Thymus (tissue), 11 donors: ENCODE measurements around the gene TTC34. TPM values are rescaled to one million over a fixed set of nuclear protein-coding genes. Genes with fewer than 3 reads are reported as not detected.

ENCODE experiments used
- DNase-seq, 9 donors: peaks; one replicate each; pipeline ENCODE4 v3.0.0-alpha.2; 2013; ENCODE audit warnings: low spot score in 9 of 9, low read depth in 6 of 9, missing footprints in 1 of 9
- H3K27ac ChIP-seq, 2 donors: one replicate each; pipeline ENCODE4 v1.5.1; 2013; ENCODE audit warnings: control low read depth in 1 of 2, low read depth in 1 of 2, low read length in 1 of 2, mild to moderate bottlenecking in 1 of 2, moderate library complexity in 1 of 2
- H3K27me3 ChIP-seq, 2 donors: one replicate each; pipeline ENCODE4 v1.5.1; 2013; ENCODE audit warnings: low read length in 1 of 2; ENCODE audit not compliant: control insufficient read depth in 2 of 2, insufficient read depth in 1 of 2
- H3K36me3 ChIP-seq, 2 donors: one replicate each; pipeline ENCODE4 v1.5.1; 2013; ENCODE audit warnings: low read length in 1 of 2, mild to moderate bottlenecking in 1 of 2, moderate library complexity in 1 of 2; ENCODE audit not compliant: control insufficient read depth in 2 of 2, insufficient read depth in 2 of 2
- H3K4me1 ChIP-seq, 2 donors: one replicate each; pipeline ENCODE4 v1.5.1; 2013; ENCODE audit warnings: low read length in 2 of 2; ENCODE audit not compliant: control insufficient read depth in 2 of 2, insufficient read depth in 2 of 2
- H3K4me3 ChIP-seq, 2 donors: one replicate each; pipeline ENCODE4 v1.5.1; 2013; ENCODE audit warnings: low read length in 2 of 2, control low read depth in 1 of 2, mild to moderate bottlenecking in 1 of 2
- H3K9me3 ChIP-seq, 2 donors: one replicate each; pipeline ENCODE4 v1.5.1; 2013; ENCODE audit warnings: low read length in 1 of 2, mild to moderate bottlenecking in 1 of 2; ENCODE audit not compliant: control insufficient read depth in 2 of 2, insufficient read depth in 1 of 2
- WGBS: extraction: QIAGEN DNeasy Blood & Tissue Kit; methylation state at CpG from one replicate; pipeline ENCODE4 v1.1.7; 2013; 5-methylcytosine and 5-hydroxymethylcytosine counted together
- polyA plus RNA-seq: library from polyadenylated mRNA; stranded (reverse); fragments of 200-250 nt; gene quantifications from one replicate; pipeline ENCODE4 v1.2.3, GENCODE V29; 2013
- total RNA-seq: library from RNA; stranded (reverse); fragments of 120-200 nt; gene quantifications from one replicate; pipeline ENCODE4 v1.2.4, GENCODE V29; 2013
- donor health status: healthy.

TTC34 gene
- total and polyA plus RNA-seq, 2 donors = 0.09 to 0.34 TPM

DNA sequence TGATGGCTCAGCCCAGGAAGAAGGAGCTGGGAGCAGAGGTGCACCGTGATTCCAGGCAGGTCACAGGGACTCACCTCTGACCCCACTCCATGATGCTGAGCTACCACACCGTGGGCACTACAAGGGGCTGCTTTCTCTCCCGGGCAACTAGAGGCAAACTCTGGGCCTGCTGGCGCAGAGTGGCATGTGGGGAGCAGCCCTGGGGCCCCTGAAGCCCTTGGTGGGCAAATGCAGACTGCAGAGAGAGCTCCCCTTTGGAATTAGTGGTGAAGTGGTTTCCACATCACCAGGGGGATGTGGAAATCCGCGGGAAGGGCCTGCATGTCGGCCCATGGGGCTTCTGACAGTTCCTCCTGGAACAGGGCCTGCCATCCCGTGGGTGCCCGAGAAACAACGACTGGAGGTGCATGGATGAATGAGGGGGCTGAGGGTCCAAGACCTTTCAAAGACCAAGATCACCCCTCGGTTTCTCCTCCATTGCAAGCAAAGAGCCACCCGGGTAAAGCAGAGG lies 156.8 kb downstream of the TTC34 start:
- WGBS = 94% methylated on average over 12 of the region's 12 CpGs
- H3K4me3 ChIP-seq = no peak overlapping the region
- H3K4me1 ChIP-seq = peaks cover 6 to 14% of the 10 kb centered on the region in 2 donors
- peaks cover 0 to 10% of the 10 kb centered on the region in 2 donors for H3K27me3 ChIP-seq
- no peak overlapping the region for H3K27ac ChIP-seq
- H3K36me3 ChIP-seq = no peaks in the 10 kb centered on the region
- DNase-seq = no peak
- H3K9me3 ChIP-seq = peaks cover 0 to 20% of the 10 kb centered on the region in 2 donors

DNA sequence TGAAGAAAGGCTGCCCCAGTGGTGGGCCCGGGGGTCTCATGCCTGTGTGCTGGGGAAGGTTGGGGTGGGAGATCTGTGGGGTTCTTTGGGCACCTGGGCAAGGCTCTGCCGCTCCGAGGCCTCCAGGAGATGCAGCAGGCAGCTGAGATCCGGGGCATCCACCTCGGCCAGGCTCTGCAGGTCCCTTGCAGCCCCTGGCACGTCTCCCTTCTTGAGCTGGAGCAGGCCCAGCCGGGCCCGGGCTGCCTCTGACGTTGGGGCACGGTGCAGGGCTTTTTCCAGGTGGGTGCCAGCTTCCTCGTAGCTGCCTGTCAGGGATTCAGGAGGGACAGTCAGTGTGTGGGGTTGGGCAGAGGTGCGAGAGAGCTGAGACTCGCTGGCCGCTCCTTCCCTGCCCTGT lies 157.3 kb downstream of the TTC34 start:
- no peaks in the 10 kb centered on the region for H3K36me3 ChIP-seq
- peaks cover 0 to 20% of the 10 kb centered on the region in 2 donors for H3K9me3 ChIP-seq
- H3K27me3 ChIP-seq = peaks cover 0 to 10% of the 10 kb centered on the region in 2 donors
- DNase-seq = no peak
- 93% methylated on average over 14 of the region's 14 CpGs for WGBS
- H3K27ac ChIP-seq = no peak overlapping the region
- no peak overlapping the region for H3K4me3 ChIP-seq
- peaks cover 6 to 14% of the 10 kb centered on the region in 2 donors for H3K4me1 ChIP-seq

DNA sequence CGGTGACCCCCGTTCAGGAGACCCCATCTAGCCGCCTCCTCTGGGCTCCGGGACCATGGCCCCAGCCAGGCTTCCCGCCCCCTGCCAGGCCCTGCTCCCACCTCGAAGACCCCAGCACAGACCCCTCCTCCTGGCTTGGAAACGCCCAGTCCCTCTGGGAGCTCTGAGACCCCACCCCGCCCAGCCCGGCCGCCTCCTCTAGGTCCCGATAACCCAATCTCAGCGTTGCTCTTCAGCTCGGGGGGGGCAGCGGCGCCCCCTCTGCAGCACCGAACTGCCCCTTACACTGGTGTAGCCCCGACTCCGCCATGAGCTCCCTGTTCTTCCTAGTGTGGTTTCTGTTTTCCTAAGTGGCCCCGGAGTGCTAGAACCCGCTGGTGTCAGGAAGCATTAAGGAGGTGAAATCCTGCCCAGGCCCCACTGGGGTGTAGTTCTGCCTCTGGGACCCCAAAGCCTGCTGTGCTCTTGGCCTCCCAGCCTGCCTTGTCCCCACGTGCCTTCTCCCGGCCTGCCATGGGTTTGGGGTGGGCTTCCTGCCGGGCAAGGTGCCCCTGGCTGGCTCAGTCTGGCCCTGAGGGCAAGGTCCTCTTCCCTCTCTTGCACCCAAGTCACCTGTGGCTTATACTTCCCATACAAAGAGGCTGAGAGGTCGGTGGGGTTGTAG lies 157.9 kb downstream of the TTC34 start:
- Histone ChIP-seq H3K27me3 (peaks cover 0 to 10% of the 10 kb centered on the region in 2 donors), H3K4me3 (peak overlapping the region in 1 of 2 donors; percentile 71), H3K36me3 (no peaks in the 10 kb centered on the region), H3K27ac (no peak overlapping the region), H3K9me3 (peaks cover 0 to 20% of the 10 kb centered on the region in 2 donors), H3K4me1 (peaks cover 6 to 14% of the 10 kb centered on the region in 2 donors)
- DNase-seq = no peak
- WGBS = 17% methylated on average over 24 of the region's 24 CpGs

DNA sequence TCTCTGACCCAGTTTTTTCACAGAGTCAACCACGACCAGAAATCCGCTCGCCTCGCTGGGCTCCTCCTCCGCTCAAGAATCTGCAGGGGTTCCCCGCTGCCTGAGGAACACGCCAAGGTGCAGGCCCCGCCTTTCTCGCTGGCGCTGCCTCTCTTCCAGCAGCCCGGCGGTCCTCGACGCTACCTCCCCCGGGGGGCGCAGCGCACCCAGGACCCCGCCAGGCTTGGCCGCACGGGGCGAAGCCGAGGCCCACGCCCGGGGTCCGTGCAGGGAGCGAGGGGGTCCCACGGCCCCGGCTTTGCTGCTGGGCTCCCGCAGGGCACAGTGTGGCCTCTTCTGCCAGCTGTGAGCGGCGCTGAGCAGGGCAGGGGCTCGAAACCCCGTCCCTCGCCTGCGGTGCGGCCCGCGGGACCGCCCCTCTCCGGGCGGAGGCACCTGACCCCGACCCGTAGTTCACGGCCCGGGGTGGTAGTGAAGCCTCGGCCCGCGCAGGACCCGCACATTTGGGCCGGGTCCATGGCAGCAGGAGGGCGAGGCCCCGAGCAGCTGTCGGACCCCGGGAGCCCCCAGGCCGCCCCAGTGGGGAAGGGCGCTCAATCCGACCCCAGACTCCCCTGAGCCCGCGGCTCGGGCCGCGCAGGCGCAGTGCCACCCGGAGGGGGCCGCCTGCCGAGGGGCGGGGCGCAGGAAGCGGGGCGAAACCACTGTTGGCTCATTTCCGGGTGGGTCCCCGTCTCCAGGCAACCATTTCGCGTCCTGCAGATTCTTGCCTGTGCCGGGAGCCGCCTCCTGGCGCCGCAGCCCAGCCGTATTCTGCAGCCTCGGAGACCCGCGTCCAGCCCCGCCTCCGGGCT lies 158.7 kb downstream of the TTC34 start:
- Histone ChIP-seq H3K36me3 (no peaks in the 10 kb centered on the region), H3K27ac (peak overlapping the region; percentile 80 to 94), H3K27me3 (peaks cover 0 to 10% of the 10 kb centered on the region in 2 donors), H3K4me3 (peak overlapping the region; percentile 59 to 71), H3K9me3 (peaks cover 0 to 16% of the 10 kb centered on the region in 2 donors), H3K4me1 (peaks cover 6 to 14% of the 10 kb centered on the region in 2 donors)
- DNase-seq = peak; percentile 78 to 96 (median 91)
- under 1% methylated on average over 84 of the region's 84 CpGs for WGBS

DNA sequence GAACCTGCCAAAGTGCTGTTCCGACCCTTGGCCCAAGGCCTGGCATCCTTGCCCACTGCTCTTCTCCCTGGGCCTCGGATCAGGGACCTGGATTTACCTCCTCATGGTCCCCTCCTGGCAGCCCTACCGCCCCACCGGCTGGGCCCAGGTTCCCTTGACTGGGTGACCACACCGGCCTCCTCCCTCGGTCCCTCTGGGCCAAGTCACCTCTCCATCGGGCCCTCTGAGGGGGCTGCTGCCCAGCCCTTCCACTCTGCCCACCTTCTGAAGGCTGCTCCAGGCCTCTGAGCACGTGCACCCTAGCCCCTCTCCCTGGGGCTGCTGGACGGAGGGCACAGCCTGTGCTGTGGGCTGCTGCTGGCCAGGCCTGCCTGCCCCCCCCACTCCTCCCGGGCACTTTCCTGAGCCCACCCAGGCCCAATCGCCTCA lies 159.3 kb downstream of the TTC34 start:
- peaks cover 3 to 17% of the 10 kb centered on the region in 2 donors for H3K9me3 ChIP-seq
- peaks cover 0 to 10% of the 10 kb centered on the region in 2 donors for H3K27me3 ChIP-seq
- H3K36me3 ChIP-seq = no peaks in the 10 kb centered on the region
- peak overlapping the region; percentile 59 to 71 for H3K4me3 ChIP-seq
- H3K4me1 ChIP-seq = peaks cover 6 to 14% of the 10 kb centered on the region in 2 donors
- DNase-seq = no peak
- 62% methylated on average over 11 of the region's 11 CpGs for WGBS
- peak overlapping the region; percentile 80 to 94 for H3K27ac ChIP-seq

DNA sequence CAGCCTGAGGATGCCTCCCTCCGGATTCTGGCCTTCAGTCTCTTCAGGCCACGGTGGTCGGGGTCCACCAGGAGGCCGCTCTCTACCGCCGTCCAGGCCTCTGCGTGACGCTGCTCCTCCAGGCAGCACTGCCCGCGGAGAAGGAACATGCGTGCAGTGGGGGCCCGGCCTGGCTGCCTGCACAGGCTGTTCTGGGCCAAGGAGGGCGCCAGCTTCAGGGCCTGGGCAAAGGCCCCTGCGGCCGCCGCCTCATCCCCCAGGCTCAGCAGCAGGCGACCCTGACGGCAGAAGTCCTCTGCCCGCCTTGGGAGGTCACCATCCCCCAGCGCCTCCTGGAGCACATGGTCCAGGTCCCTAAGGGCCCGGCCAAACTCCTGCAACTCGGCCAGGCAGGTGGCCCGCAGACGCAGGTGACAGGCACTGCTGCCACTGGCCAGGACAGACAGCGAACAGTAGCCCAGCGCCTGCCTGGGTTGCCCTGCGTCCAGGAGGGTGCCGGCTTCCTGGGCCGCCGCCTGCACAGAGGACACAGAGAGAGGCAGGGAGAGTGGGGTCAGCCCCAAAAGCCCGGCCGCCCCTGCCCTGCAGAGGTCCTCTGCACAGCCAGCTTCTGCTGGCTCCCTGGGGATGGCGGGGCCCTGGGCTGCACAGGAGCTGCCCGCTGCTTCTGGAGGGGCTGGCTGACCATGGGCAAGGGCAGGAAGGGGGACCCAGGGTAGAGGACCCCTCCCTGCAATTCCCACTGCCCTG lies 159.9 kb downstream of the TTC34 start:
- H3K4me3 ChIP-seq = peak overlapping the region in 1 of 2 donors; percentile 59
- H3K9me3 ChIP-seq = peaks cover 7 to 21% of the 10 kb centered on the region in 2 donors
- H3K4me1 ChIP-seq = peaks cover 6 to 14% of the 10 kb centered on the region in 2 donors
- 99% methylated on average over 34 of the region's 34 CpGs for WGBS
- no peak for DNase-seq
- no peaks in the 10 kb centered on the region for H3K36me3 ChIP-seq
- no peak overlapping the region for H3K27ac ChIP-seq
- H3K27me3 ChIP-seq = peaks cover 0 to 10% of the 10 kb centered on the region in 2 donors

DNA sequence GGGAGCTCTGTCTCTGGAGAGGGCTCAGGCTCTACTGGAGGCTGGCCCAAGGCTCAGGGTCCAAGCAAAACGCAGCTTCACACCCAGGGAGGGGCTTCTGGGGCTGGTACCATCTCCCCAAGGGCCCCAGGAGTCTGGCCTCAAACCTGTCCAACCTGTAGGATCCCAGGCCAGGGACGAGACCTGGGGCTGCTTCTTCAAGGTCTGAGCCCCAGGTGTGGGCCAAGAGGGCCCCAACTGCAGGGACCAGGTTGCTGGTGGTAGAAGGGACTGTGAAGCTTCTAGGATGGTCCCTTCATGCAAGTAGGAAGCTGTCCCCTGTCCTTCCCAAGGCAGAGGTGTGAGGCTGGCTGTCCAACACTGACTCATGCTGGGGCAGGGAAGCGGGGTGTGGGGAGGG lies 160.9 kb downstream of the TTC34 start:
- DNase-seq = no peak
- Histone ChIP-seq H3K27ac (no peak overlapping the region), H3K9me3 (peaks cover 7 to 16% of the 10 kb centered on the region in 2 donors), H3K27me3 (peaks cover 0 to 10% of the 10 kb centered on the region in 2 donors), H3K4me3 (no peak overlapping the region), H3K4me1 (peaks cover 6 to 14% of the 10 kb centered on the region in 2 donors), H3K36me3 (no peaks in the 10 kb centered on the region)
- 97% methylated on average over 3 of the region's 3 CpGs for WGBS

DNA sequence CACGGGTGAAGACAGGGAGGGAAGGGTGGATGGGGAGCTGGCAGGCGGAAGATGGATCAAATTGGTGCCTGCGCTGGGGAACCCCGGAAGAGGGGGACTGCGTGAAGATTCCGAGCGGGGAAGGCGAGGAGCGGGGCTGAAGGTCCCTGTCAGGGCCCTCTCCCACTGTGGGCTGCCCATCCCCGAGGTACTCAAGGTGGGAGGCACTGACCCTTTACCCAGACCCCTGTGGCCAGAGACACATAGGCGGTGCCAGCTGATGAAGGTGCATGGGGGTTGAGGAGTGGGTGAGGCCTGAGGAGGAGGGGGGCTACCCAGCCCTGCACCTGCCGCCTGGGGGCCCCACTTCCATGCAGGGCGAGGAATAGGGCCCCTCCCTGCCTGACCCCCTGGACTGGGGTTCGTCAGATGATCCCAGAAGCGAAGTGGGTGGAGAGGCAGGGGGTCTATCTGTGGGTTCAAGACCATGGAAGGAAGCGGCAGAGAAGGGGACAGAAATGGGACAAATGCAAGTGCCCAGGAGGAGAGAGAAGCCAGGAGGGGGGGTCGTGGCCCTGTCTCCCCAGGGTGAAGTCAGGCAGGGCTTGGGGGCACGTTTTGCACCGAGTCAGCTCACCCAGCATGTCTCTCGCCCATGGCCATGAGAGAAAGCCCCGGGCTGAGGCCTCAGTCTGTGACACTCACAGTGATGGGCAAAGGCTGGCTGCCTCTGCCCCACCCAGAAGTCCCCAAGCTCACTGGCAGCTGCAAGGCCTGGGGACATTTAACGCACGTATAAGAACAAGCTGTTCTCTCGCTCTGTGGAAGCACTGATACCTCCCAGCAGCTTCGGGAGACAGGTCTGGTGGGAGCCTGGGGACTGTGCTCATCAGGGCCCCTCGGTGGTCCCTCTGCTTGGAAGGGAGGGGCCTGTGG lies 161.6 kb downstream of the TTC34 start:
- peaks cover 7 to 23% of the 10 kb centered on the region in 2 donors for H3K9me3 ChIP-seq
- H3K4me1 ChIP-seq = peaks cover 6 to 14% of the 10 kb centered on the region in 2 donors
- 94% methylated on average over 26 of the region's 26 CpGs for WGBS
- H3K27ac ChIP-seq = no peak overlapping the region
- DNase-seq = no peak
- H3K27me3 ChIP-seq = peaks cover 0 to 10% of the 10 kb centered on the region in 2 donors
- no peaks in the 10 kb centered on the region for H3K36me3 ChIP-seq
- no peak overlapping the region for H3K4me3 ChIP-seq
